ENCODE results near the gene ZNF385B. TPM values are rescaled to one million over a fixed set of nuclear protein-coding genes. Genes with fewer than 3 reads are reported as not detected.

ZNF385B gene
- total and polyA plus RNA-seq, 5 donors = 32.6 to 95.9 (median 65.6) TPM

GRCh38 chr2:179579800-179580199, 281.6 kb downstream of the ZNF385B start:
- intact Hi-C loops (cut with DNase I) = no loop called here
- ATAC-seq = peak in 1 of 2 donors; percentile 27
- no peak for DNase-seq

GRCh38 chr2:179578171-179578916, 283.1 kb downstream of the ZNF385B start:
- WGBS = 80% methylated on average over 2 of the region's 2 CpGs
- intact Hi-C loops (cut with DNase I) = no loop called here
- no peak for DNase-seq
- H3K9me3 ChIP-seq (ENCODE audit: control insufficient read depth, low read length) = no peaks in the 10 kb centered on the region
- ATAC-seq = no peak
- H3K4me3 ChIP-seq (ENCODE audit: low read length) = no peak overlapping the region
- peaks cover 3% of the 10 kb centered on the region for H3K4me1 ChIP-seq (ENCODE audit: control insufficient read depth, insufficient read depth, low read length)
- H3K27me3 ChIP-seq (ENCODE audit: control insufficient read depth, insufficient read depth) = no peaks in the 10 kb centered on the region
- H3K27ac ChIP-seq (ENCODE audit: low read length) = no peak overlapping the region

More at GRCh38 chr2:179579800-179580199, 281.6 kb downstream of the ZNF385B start:
- no peaks in the 10 kb centered on the region for H3K27me3 ChIP-seq (ENCODE audit: control insufficient read depth, insufficient read depth)
- H3K27ac ChIP-seq (ENCODE audit: low read length) = no peak overlapping the region
- no peaks in the 10 kb centered on the region for H3K9me3 ChIP-seq (ENCODE audit: control insufficient read depth, low read length)
- H3K4me1 ChIP-seq (ENCODE audit: control insufficient read depth, insufficient read depth, low read length) = peaks cover 3% of the 10 kb centered on the region
- H3K4me3 ChIP-seq (ENCODE audit: low read length) = no peak overlapping the region

GRCh38 chr2:179574061-179574519, 287.3 kb downstream of the ZNF385B start:
- intact Hi-C loops (cut with DNase I) = no loop called here
- no peak overlapping the region for H3K27ac ChIP-seq (ENCODE audit: low read length)

DNA sequence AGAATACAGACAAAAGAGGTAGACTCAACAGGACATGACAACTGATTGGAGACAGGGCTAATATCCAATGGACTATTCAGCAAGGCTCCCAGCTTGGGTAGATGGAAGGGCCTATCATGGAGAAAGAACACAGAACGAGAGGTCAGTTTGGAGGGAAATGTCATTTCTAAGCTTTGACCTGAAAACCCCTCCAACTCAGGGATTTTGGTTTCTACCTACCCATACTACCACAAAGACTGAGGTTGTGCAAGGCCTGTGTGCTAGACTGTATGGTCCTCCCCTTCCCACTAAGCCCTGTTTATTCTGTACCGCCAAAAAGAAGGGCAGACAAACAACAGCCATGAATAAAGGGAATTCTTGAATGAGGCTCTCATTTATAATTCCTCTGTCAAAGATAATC, 288.9 kb downstream of the ZNF385B start:
- intact Hi-C loops (cut with DNase I) = no loop called here

More at GRCh38 chr2:179574061-179574519, 287.3 kb downstream of the ZNF385B start:
- Histone ChIP-seq H3K9me3 (ENCODE audit: control insufficient read depth, low read length) (no peaks in the 10 kb centered on the region), H3K4me1 (ENCODE audit: control insufficient read depth, insufficient read depth, low read length) (no peaks in the 10 kb centered on the region), H3K4me3 (ENCODE audit: low read length) (no peak overlapping the region), H3K27me3 (ENCODE audit: control insufficient read depth, insufficient read depth) (no peaks in the 10 kb centered on the region)
- DNase-seq (no peak), ATAC-seq (no peak)
- 54% methylated on average over 3 of the region's 3 CpGs for WGBS

DNA sequence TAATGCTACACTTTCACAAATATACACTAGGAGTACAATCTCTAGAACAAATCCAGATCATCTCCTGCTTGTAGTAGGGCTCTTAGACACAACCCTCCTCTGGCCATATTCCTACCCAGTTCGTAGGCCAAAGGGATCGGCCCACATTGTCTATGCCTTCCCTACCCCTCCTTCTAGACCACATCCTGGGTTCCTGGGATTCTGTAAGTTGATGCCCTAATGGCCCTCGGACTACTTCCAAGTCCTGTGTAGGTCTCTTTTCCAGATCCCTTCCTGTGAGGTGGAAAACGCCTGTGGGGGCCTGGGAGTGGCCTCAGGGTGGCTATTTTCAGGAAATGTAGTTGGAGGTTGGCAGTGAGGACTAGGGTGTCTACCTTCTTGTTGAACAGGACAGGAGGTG, 289.7 kb downstream of the ZNF385B start:
- H3K4me3 ChIP-seq (ENCODE audit: low read length) = no peak overlapping the region
- H3K27ac ChIP-seq (ENCODE audit: low read length) = peak overlapping the region; percentile 30
- no peak for ATAC-seq
- no peaks in the 10 kb centered on the region for H3K27me3 ChIP-seq (ENCODE audit: control insufficient read depth, insufficient read depth)
- no peak for DNase-seq
- no peaks in the 10 kb centered on the region for H3K9me3 ChIP-seq (ENCODE audit: control insufficient read depth, low read length)
- WGBS = 82% methylated on average over 4 of the region's 4 CpGs
- H3K4me1 ChIP-seq (ENCODE audit: control insufficient read depth, insufficient read depth, low read length) = peaks cover 4% of the 10 kb centered on the region
- intact Hi-C loops (cut with DNase I) = no loop called here

More for the DNA sequence above, 288.9 kb downstream of the ZNF385B start:
- no peak overlapping the region for H3K4me3 ChIP-seq (ENCODE audit: low read length)
- DNase-seq (no peak), ATAC-seq (no peak)
- H3K9me3 ChIP-seq (ENCODE audit: control insufficient read depth, low read length) = no peaks in the 10 kb centered on the region
- H3K4me1 ChIP-seq (ENCODE audit: control insufficient read depth, insufficient read depth, low read length) = peaks cover 3% of the 10 kb centered on the region
- no peak overlapping the region for H3K27ac ChIP-seq (ENCODE audit: low read length)
- 95% methylated on average over 2 of the region's 2 CpGs for WGBS
- H3K27me3 ChIP-seq (ENCODE audit: control insufficient read depth, insufficient read depth) = no peaks in the 10 kb centered on the region

DNA sequence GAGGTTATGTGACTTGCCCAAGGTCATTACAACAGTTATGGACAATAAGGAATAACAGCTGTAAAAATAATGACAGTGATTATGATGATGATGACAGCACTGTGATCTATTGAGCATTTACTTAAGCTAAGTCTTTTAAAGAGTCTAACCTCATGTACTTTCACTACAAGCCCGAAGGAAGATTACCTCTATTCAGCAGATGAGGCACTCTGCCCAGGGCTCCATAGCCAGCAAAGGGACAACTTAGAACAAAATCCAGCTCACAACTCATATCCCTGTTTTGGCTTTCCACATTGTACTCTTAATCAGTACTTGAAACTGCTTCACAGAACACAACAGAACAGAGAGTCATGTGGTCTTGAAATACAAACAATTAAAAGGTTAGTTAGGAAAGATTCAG, 290.2 kb downstream of the ZNF385B start:
- Histone ChIP-seq H3K27me3 (ENCODE audit: control insufficient read depth, insufficient read depth) (no peaks in the 10 kb centered on the region), H3K9me3 (ENCODE audit: control insufficient read depth, low read length) (no peaks in the 10 kb centered on the region), H3K4me3 (ENCODE audit: low read length) (no peak overlapping the region), H3K27ac (ENCODE audit: low read length) (no peak overlapping the region), H3K4me1 (ENCODE audit: control insufficient read depth, insufficient read depth, low read length) (peaks cover 4% of the 10 kb centered on the region)
- peak in 1 of 3 donors; percentile 55 for DNase-seq
- intact Hi-C loops (cut with DNase I) = no loop called here
- WGBS = 63% methylated on average over 1 of the region's 1 CpG
- peak in 1 of 2 donors; percentile 56 for ATAC-seq

GRCh38 chr2:179569831-179570233, 291.6 kb downstream of the ZNF385B start:
- Histone ChIP-seq H3K27me3 (ENCODE audit: control insufficient read depth, insufficient read depth) (no peaks in the 10 kb centered on the region), H3K9me3 (ENCODE audit: control insufficient read depth, low read length) (no peaks in the 10 kb centered on the region), H3K4me1 (ENCODE audit: control insufficient read depth, insufficient read depth, low read length) (peaks cover 4% of the 10 kb centered on the region), H3K4me3 (ENCODE audit: low read length) (no peak overlapping the region), H3K27ac (ENCODE audit: low read length) (no peak overlapping the region)
- ATAC-seq = peak; percentile 71 to 78
- intact Hi-C loops (cut with DNase I) = no loop called here
- WGBS = 53% methylated on average over 1 of the region's 1 CpG
- DNase-seq = peak in 2 of 3 donors; percentile 38 to 43

- 91% methylated on average over 2 of the region's 2 CpGs for WGBS
- ATAC-seq (no peak), DNase-seq (no peak)
- intact Hi-C loops (cut with DNase I) = no loop called here
- Histone ChIP-seq H3K4me3 (ENCODE audit: low read length) (no peak overlapping the region), H3K4me1 (ENCODE audit: control insufficient read depth, insufficient read depth, low read length) (peaks cover 4% of the 10 kb centered on the region), H3K9me3 (ENCODE audit: control insufficient read depth, low read length) (no peaks in the 10 kb centered on the region), H3K27ac (ENCODE audit: low read length) (no peak overlapping the region), H3K27me3 (ENCODE audit: control insufficient read depth, insufficient read depth) (no peaks in the 10 kb centered on the region)
Measured at GRCh38 chr2:179565807-179566206, 295.6 kb downstream of the ZNF385B start.

DNA sequence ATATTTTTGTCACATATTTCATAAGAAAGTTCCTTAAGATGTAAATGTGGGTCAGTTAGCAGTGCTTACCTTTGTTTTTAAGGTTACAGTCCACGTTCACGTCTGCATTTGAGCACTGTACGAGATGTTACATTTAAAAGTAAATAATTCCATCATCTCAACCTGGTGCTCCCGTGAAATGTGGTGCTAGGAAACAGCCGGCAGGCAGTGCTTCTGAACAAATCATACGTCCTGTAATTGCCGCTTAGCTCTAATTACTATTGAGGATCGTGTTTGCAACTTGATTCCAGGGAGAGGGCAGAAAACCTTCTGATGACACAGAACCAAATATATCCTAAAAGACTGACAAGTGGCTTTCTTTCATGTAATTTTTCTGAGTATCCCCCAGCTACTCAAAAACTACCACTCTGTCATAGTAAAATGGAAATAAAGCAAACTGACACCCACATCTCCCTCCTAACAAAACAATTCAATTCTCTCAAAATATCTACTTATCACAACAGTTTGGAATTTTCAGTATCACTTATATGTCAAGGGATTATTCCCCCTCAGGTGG, 299.0 kb downstream of the ZNF385B start:
- peak overlapping the region; percentile 24 for H3K4me3 ChIP-seq (ENCODE audit: low read length)
- no peak for DNase-seq
- ATAC-seq = peak; percentile 54 to 66
- no peaks in the 10 kb centered on the region for H3K27me3 ChIP-seq (ENCODE audit: control insufficient read depth, insufficient read depth)
- intact Hi-C loops (cut with DNase I) = no loop called here
- WGBS = 30% methylated on average over 8 of the region's 8 CpGs
- H3K4me1 ChIP-seq (ENCODE audit: control insufficient read depth, insufficient read depth, low read length) = no peaks in the 10 kb centered on the region
- H3K27ac ChIP-seq (ENCODE audit: low read length) = no peak overlapping the region
- H3K9me3 ChIP-seq (ENCODE audit: control insufficient read depth, low read length) = no peaks in the 10 kb centered on the region

DNA sequence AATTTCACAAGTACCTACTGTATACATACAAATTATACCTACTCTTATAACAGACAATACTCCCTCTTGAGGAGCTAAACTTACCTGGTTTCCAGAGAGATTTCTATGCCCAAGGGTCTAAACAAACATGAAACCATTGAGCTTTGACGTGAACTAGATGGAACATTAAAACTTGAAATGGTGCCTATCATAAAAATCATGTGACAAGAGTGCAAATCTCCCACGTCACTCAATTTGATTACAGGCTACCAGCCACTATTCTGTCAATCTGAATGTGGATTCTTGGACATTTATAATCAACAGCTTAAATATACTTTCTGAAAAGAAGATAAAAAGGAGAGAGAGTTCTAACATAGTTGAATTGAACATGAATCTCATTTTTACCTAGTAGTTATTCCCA, 299.7 kb downstream of the ZNF385B start:
- Histone ChIP-seq H3K27me3 (ENCODE audit: control insufficient read depth, insufficient read depth) (no peaks in the 10 kb centered on the region), H3K27ac (ENCODE audit: low read length) (no peak overlapping the region), H3K9me3 (ENCODE audit: control insufficient read depth, low read length) (no peaks in the 10 kb centered on the region), H3K4me1 (ENCODE audit: control insufficient read depth, insufficient read depth, low read length) (no peaks in the 10 kb centered on the region), H3K4me3 (ENCODE audit: low read length) (peak overlapping the region; percentile 24)
- WGBS = 43% methylated on average over 2 of the region's 2 CpGs
- ATAC-seq = peak in 1 of 2 donors; percentile 57
- DNase-seq = no peak
- intact Hi-C loops (cut with DNase I) = no loop called here

DNA sequence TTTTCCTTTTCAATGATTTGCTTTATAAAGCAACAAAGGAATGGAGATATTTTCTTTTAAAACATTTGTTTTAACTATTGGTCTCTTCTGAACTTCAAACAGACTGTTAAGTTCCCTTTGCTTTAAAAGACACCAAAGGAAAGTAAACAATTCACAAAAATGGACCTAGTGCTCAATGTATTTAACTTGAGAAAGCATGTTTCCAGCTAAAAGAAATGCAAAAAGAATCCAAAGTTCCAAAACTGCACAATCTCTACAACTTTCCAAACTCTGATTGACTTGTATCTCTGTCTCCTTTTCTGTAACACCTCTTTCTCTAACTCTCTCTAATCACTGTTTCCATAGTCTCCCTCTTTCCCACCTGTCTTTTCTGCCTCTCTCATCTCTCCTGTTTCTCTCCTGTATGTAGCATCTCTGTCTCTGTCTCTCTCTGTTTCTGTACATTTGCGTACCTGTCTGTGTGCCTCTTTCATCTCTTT, 301.1 kb downstream of the ZNF385B start:
- no peak overlapping the region for H3K27ac ChIP-seq (ENCODE audit: low read length)
- intact Hi-C loops (cut with DNase I) = no loop called here

More for the DNA sequence above, 301.1 kb downstream of the ZNF385B start:
- ATAC-seq (no peak), DNase-seq (no peak)
- WGBS = 84% methylated on average over 1 of the region's 1 CpG
- no peaks in the 10 kb centered on the region for H3K9me3 ChIP-seq (ENCODE audit: control insufficient read depth, low read length)
- no peak overlapping the region for H3K4me3 ChIP-seq (ENCODE audit: low read length)
- H3K4me1 ChIP-seq (ENCODE audit: control insufficient read depth, insufficient read depth, low read length) = no peaks in the 10 kb centered on the region
- no peaks in the 10 kb centered on the region for H3K27me3 ChIP-seq (ENCODE audit: control insufficient read depth, insufficient read depth)

Measured in right cardiac atrium (tissue), 5 donors.